Activated CD4-positive, alpha-beta memory T cell treated with anti-CD3 and anti-CD28 coated beads, Interleukin-2, amount 10 ng/mL, durations not matched to agents 7 days and 5 days (primary cell): ENCODE results near the gene GAK. TPM values are rescaled to one million over a fixed set of nuclear protein-coding genes. Genes with fewer than 3 reads are reported as not detected.

ENCODE experiments used
- CTCF ChIA-PET: fragments of 350-600 bp; sonication (Branson Sonifier 250); formaldehyde crosslinking; loops from one replicate; lab custom pipeline; 2021; ENCODE audit warnings: antibody characterized with exemption, inconsistent platforms; lab: Charles Lee
- POLR2A ChIA-PET: fragments of 350-600 bp; sonication (Branson Sonifier 250); formaldehyde crosslinking; loops from one replicate; lab custom pipeline; 2021; ENCODE audit warnings: antibody characterized with exemption; lab: Charles Lee
- DNase-seq: peaks from one replicate; pipeline ENCODE4 v3.0.0-alpha.2; 2020
- H3K27ac Mint-ChIP-seq: one replicate; pipeline ENCODE4 v1.8.0; 2021; ENCODE audit warnings: mild to moderate bottlenecking, mixed read lengths
- H3K27me3 Mint-ChIP-seq: one replicate; pipeline ENCODE4 v1.8.0; 2021; ENCODE audit warnings: mixed read lengths
- H3K36me3 Mint-ChIP-seq: one replicate; pipeline ENCODE4 v1.8.0; 2021; ENCODE audit warnings: low read depth, mixed read lengths
- H3K4me1 Mint-ChIP-seq: one replicate; pipeline ENCODE4 v1.8.0; 2021; ENCODE audit warnings: mixed read lengths
- H3K4me3 Mint-ChIP-seq: one replicate; pipeline ENCODE4 v1.8.0; 2021; ENCODE audit warnings: mild to moderate bottlenecking, mixed read lengths
- H3K9me3 Mint-ChIP-seq: one replicate; pipeline ENCODE4 v1.8.0; 2021; ENCODE audit warnings: mixed read lengths
- total RNA-seq, 2 experiments: library from RNA; stranded (reverse); gene quantifications; one replicate each; pipeline ENCODE4 v1.2.3, GENCODE V29; 2021

GAK gene
- total RNA-seq, 2 experiments from 2014 or later = 139 to 156 TPM

DNA sequence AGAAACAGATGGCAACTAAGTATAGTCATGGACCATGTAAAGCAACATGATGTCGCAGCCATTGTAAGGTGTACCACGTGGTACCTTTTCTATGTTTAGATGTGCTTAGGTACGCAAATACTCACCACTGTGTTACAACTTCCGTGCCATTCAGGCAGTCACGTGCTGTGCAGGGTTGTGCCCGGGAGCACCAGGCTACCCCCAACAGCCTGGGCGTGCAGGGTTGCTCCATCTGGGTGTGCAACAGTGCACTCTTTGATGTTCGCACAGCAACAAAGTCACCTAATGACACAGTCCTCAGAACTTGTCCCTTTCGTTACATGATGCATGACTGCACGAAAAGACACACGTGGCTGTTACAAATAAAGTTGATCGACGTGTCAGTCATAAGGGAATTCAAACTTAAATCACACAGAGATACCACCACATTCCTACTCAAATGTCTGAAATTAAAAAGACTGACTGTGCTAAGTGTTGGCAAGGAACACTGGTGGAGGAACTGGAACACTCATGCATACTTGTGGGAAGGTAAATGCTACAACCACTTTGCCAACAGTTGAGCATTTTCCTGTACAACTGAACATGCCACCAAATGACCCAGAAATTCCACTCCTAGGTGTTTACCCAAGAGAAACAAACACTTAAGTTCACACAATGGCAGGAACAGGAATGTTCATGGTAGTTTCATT, 130.5 kb downstream of the GAK start:
- no peak for DNase-seq
- CTCF ChIA-PET = no interaction called here
- POLR2A ChIA-PET = no interaction called here
- Mint-ChIP-seq H3K4me1 (peaks cover 19% of the 10 kb centered on the region), H3K4me3 (no peak overlapping the region), H3K36me3 (no peaks in the 10 kb centered on the region), H3K9me3 (peaks cover 19% of the 10 kb centered on the region), H3K27ac (no peak overlapping the region), H3K27me3 (peaks cover 20% of the 10 kb centered on the region)

Other genes with a start within 250 kb of the GAK start
- gene SLC49A3, start 243.2 kb downstream of the GAK start, total RNA-seq = under 1 TPM in 1 of 2 experiments, not detected in 1; 0.40 TPM
- gene PCGF3, start 226.5 kb downstream of the GAK start, total RNA-seq = 10 to 100 TPM; 51.5 to 52.1 TPM
- gene CPLX1, start 106.2 kb downstream of the GAK start, total RNA-seq = 1 to 10 TPM; 2.5 to 3.0 TPM
- gene TMEM175, start 144 bp upstream of the GAK start, total RNA-seq = 10 to 100 TPM; 24.1 to 28.8 TPM
- gene DGKQ, start 41.3 kb upstream of the GAK start, total RNA-seq = 10 to 100 TPM; 13.8 to 14.7 TPM
- gene IDUA, start 54.7 kb upstream of the GAK start, total RNA-seq = 10 to 100 TPM; 18.8 to 19.0 TPM
- gene SLC26A1, start 61.1 kb upstream of the GAK start, total RNA-seq = under 1 TPM in 1 of 2 experiments, not detected in 1; 0.20 TPM
- 1 to 10 TPM; 7.1 to 8.9 TPM for gene FGFRL1, start 79.3 kb upstream of the GAK start, total RNA-seq
- 1 to 10 TPM in 1 of 2 experiments, under 1 TPM in 1; 0.88 to 1.0 TPM for gene RNF212, start 181.2 kb upstream of the GAK start, total RNA-seq
- 10 to 100 TPM; 22.8 to 24.6 TPM for gene SPON2, start 240.3 kb upstream of the GAK start, total RNA-seq